CD4-positive, alpha-beta T cell treated with Interleukin-6 for 4 hours (primary cell): ENCODE measurements around the gene TUBB4B.
A peak's percentile ranks its signal among the peaks of the same experiment; 100 is the strongest.

ENCODE experiments used
- DNase-seq: peaks from one replicate; pipeline ENCODE4 v3.0.0-alpha.2; 2020; ENCODE audit warnings: mixed read lengths

Gene TUBB4B

GRCh38 chr9:137273095-137273490, 32.0 kb downstream of the TUBB4B start:
- DNase-seq: no peak

DNA sequence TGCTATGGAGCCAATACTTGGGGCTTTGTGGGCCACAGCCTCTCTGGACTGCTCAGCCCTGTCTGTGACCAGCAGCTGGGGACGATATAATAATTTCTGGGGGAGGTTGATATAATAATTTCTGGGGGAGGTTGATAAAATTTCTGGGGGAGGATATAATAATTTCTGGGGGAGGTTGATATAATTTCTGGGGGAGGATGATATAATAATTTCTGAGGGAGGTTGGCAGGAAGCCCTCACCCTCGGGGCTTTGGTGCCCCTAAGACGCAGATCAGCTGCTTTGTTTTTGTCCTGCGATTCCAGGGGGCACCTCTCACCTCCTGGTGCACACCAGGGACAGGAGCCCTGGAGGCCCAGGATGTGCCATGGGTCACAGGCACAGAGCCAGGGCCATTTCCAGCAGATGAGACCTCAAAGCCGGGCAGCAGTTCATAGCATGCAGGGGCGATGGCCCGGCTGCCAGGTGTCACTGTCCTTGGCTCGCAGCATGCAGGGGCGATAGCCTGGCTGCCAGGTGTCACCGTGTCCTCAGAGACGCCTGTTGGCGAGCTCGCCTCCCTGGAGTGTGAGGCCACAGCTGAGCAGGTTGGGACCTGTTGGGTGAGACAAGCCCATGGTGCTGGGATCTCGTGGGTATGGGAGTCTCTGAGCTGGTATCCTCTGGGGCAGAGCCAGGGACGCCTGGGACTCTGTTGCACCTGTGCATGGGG, 32.7 kb downstream of the TUBB4B start:
- DNase-seq: no peak

DNA sequence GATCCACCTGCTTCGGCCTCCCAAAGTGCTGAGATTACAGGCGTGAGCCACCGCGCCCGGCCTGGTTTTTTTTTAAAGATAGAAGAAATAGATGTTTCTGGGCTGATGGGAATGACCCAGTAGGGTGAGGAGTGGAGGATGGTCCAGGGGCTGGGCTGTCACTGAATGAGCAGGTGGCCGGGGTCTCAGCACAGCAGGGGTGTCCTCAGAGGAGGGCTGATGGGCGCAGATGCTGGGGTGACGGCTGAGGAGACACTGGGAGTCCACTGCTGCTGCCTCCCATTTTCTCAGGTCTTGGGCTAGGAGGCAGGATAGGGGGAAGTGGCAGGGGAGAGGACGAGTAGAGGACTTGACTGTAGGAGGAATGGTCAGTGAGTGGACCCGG, 34.1 kb downstream of the TUBB4B start:
- no peak for DNase-seq

GRCh38 chr9:137275588-137276472, 34.7 kb downstream of the TUBB4B start:
- no peak for DNase-seq

- DNase-seq: no peak
Measured at GRCh38 chr9:137276473-137277328, 35.6 kb downstream of the TUBB4B start.

DNA sequence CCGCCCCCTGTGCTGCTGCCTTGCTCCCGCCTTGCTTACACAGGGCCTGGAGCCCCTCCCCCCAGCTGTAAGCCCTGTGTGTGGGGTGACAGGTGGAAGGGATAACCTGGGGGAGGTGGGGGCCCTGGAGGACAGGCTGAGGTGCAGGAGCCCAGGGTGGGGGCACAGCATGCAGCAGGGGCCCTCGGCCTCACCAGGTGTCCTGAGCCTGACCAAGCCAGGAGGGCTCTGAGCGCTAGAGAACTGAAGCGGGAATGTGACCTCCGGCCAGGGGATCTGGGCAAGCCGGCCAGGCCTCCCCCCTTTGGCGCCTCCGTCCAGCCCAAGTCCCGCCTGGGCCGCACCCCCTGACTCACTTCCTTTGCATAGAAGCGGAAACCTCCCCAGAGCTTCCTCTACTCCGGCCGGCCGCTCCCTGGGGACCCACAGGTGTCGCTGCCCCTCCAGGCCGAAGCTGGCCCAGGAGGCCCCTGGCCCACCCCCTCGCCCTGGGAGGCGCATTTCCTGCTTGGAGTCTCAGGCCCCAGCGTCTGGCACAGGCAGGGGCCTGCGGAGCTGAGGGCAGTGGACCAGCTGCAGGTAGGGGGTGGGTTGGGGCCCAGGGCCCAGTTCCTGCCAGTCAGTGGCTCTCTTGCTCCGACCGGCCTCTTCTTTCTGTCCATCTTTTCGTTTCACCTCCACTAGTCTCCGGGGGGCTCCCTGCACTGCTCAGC, 36.4 kb downstream of the TUBB4B start, which contains the start of gene TOR4A:
Gene TOR4A, plus strand, starts transcription at position 398 of the 713 bp plus-strand sequence. CDS start 964 bp downstream, outside the sequence.
- peak; percentile 41 for DNase-seq

DNA sequence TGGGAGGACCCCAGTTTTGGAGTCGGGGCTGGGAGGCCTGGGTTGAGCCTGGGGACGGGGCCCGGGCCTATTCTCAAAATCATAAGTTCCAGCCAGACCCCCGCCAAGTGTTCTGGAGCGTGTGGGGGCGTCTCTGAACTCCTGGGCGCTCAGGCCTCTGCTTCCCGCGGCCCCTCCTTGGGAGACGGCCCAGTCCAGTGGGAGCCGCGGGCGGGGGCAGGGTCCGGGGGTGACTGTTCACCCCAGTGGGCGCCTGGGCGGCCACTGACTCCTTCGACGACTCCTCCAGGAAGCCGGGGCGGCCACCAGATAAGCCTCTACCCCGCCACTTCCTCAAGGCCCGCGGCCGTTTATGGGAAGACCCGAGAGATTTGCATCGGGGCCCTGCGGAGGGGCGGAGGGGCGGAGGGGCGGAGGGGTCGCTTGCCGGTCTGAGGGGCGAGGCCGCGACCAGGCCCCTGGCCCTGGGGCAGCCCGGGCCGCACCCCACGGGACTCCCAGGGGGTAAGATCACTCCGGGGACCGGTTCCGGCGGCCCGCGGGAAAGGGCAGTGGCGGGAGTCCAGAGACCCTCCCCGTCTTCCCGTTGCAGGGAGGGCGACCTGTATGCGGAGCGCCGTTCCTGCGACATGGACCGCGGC, 37.1 kb downstream of the TUBB4B start:
- peak; percentile 27 for DNase-seq

GRCh38 chr9:137278721-137279711, 37.9 kb downstream of the TUBB4B start:
- no peak for DNase-seq

GRCh38 chr9:137279741-137280473, 38.8 kb downstream of the TUBB4B start:
- no peak for DNase-seq

GRCh38 chr9:137280474-137281344, 39.6 kb downstream of the TUBB4B start:
- peak; percentile 30 for DNase-seq

- no peak for DNase-seq
Measured at GRCh38 chr9:137281345-137282116, 40.4 kb downstream of the TUBB4B start.

- peak; percentile 37 for DNase-seq
Measured at GRCh38 chr9:137286975-137287383, 45.9 kb downstream of the TUBB4B start.

GRCh38 chr9:137293094-137293481, 52.0 kb downstream of the TUBB4B start:
- no peak for DNase-seq
